ENCODE data around the gene CACNB3. TPM values are rescaled to one million over a fixed set of nuclear protein-coding genes. Genes with fewer than 3 reads are reported as not detected.
A peak's percentile ranks its signal among the peaks of the same experiment; 100 is the strongest.

CACNB3 gene
- total and polyA plus RNA-seq, 11 donors: 3.2 to 11.2 (median 5.3) TPM

- ATAC-seq (peak in 3 of 4 donors; percentile 66 to 67 (median 66)), DNase-seq (peak; percentile 88 to 92 (median 89))
- peak within 1 kb of the TSS; percentile 72 to 100 (median 98) for H3K4me3 ChIP-seq
These were observed 29.2 kb upstream of the CACNB3 start, which contains the start of gene ADCY6 for GRCh38 chr12:48788854-48789775. Gene ADCY6 (minus strand): TSS chr12:48789089. CDS start chr12:48783434, 5,655 bp downstream.

GRCh38 chr12:48789858-48790326, 28.4 kb upstream of the CACNB3 start:
- 11 to 19% (median 15%) methylated on average over 4 of the region's 4 CpGs for WGBS, 4 donors
- no peak for ATAC-seq
- H3K4me1 ChIP-seq: peaks cover 3 to 40% (median 29%) of the 10 kb centered on the region in 12 donors
- no peaks in the 10 kb centered on the region for H3K9me3 ChIP-seq
- intact Hi-C loops (cut with DNase I): loop anchor here in 3 of 10 donors (2.0 to 5.0 kb wide), 2 partner anchors 73 to 108 kb away; partner anchors contain the start of genes CCNT1 (in 2 of the 3) and KANSL2 (in 1 of the 3)
- peaks cover 0 to 3% (median 0%) of the 10 kb centered on the region in 9 donors for H3K36me3 ChIP-seq
- TF ChIP-seq POLR2A (IDR thresholded peaks at IDR 0.05): no peak
- H3K4me3 ChIP-seq: peak overlapping the region; percentile 72 to 100 (median 97)
- peaks cover 0 to 14% (median 0%) of the 10 kb centered on the region in 9 donors for H3K27me3 ChIP-seq
- DNase-seq: no peak
- peak overlapping the region in 9 of 12 donors; percentile 90 to 99 (median 96) for H3K27ac ChIP-seq

More at GRCh38 chr12:48788854-48789775, 29.2 kb upstream of the CACNB3 start, which contains the start of gene ADCY6:
- 0 to 2% (median 1%) methylated on average over 53 to 86 of the region's 86 CpGs for WGBS, 4 donors
- intact Hi-C loops (cut with DNase I): loop anchor here in 3 of 10 donors (2.0 to 5.0 kb wide), 2 partner anchors 72 to 107 kb away; partner anchors contain the start of genes CCNT1 (in 2 of the 3) and KANSL2 (in 1 of the 3)
- no peaks in the 10 kb centered on the region for H3K9me3 ChIP-seq
- H3K27me3 ChIP-seq: peaks cover 0 to 14% (median 0%) of the 10 kb centered on the region in 9 donors
- peaks cover 3 to 48% (median 34%) of the 10 kb centered on the region in 12 donors for H3K4me1 ChIP-seq
- H3K27ac ChIP-seq: peak within 1 kb of the TSS; percentile 89 to 99 (median 94)
- TF ChIP-seq CTCF (IDR thresholded peaks at IDR 0.05): peak in 1 of 12 donors; percentile 8
- TF ChIP-seq POLR2A (IDR thresholded peaks at IDR 0.05): peak in 1 of 2 donors; percentile 46
- H3K36me3 ChIP-seq: peaks cover 0 to 3% (median 0%) of the 10 kb centered on the region in 9 donors

- Histone ChIP-seq H3K27ac (no peak overlapping the region), H3K27me3 (peaks cover 0 to 11% (median 0%) of the 10 kb centered on the region in 9 donors), H3K4me1 (peaks cover 0 to 14% (median 5%) of the 10 kb centered on the region in 12 donors), H3K4me3 (no peak overlapping the region), H3K36me3 (no peaks in the 10 kb centered on the region), H3K9me3 (no peaks in the 10 kb centered on the region)
- WGBS, 4 donors: 83 to 94% (median 90%) methylated on average over 3 of the region's 3 CpGs
- no peak for ATAC-seq
- TF ChIP-seq POLR2A (IDR thresholded peaks at IDR 0.05): no peak
- no peak for TF ChIP-seq CTCF (IDR thresholded peaks at IDR 0.05)
- no peak for DNase-seq
- intact Hi-C loops (cut with DNase I): loop anchor here in 2 of 10 donors (2.0 kb wide), 1 partner anchor 39 kb away; no protein-coding TSS in a partner anchor
These were observed 24.6 kb upstream of the CACNB3 start for GRCh38 chr12:48793696-48794095.

GRCh38 chr12:48794870-48795269, 23.4 kb upstream of the CACNB3 start:
- DNase-seq (no peak), ATAC-seq (no peak)
- intact Hi-C loops (cut with DNase I): loop anchor here in 5 of 10 donors (1.0 to 2.0 kb wide), 2 partner anchors 40 to 42 kb away; no protein-coding TSS in a partner anchor
- TF ChIP-seq CTCF (IDR thresholded peaks at IDR 0.05) (no peak), POLR2A (IDR thresholded peaks at IDR 0.05) (no peak)
- Histone ChIP-seq H3K4me3 (no peak overlapping the region), H3K9me3 (no peaks in the 10 kb centered on the region), H3K4me1 (peaks cover 0 to 10% (median 3%) of the 10 kb centered on the region in 12 donors), H3K27ac (no peak overlapping the region), H3K27me3 (peaks cover 0 to 6% (median 0%) of the 10 kb centered on the region in 9 donors), H3K36me3 (no peaks in the 10 kb centered on the region)
- 91 to 96% (median 95%) methylated on average over 3 of the region's 3 CpGs for WGBS, 4 donors

Measured in heart left ventricle (tissue), 16 donors.